Ectodermal cell (in vitro differentiated cells): ENCODE results near the gene GALNT2.

ENCODE experiments used
- H3K27ac ChIP-seq: 2 replicates; pipeline ENCODE4 v1.7.0; 2013; ENCODE audit warnings: mild to moderate bottlenecking, low read depth, low read length; ENCODE audit not compliant: insufficient read depth, poor library complexity, severe bottlenecking
- H3K27me3 ChIP-seq: 2 replicates; pipeline ENCODE4 v1.7.0; 2013; ENCODE audit warnings: mild to moderate bottlenecking, low read length; ENCODE audit not compliant: insufficient read depth, control insufficient read depth, poor library complexity, severe bottlenecking
- H3K36me3 ChIP-seq: one replicate; pipeline ENCODE4 v1.7.0; 2013; ENCODE audit warnings: low read length; ENCODE audit not compliant: control insufficient read depth, insufficient read depth
- H3K4me1 ChIP-seq: one replicate; pipeline ENCODE4 v1.7.0; 2013; ENCODE audit warnings: low read length; ENCODE audit not compliant: control insufficient read depth, insufficient read depth
- H3K4me3 ChIP-seq: 2 replicates; pipeline ENCODE4 v1.7.0; 2013; ENCODE audit warnings: low read depth, low read length, control low read depth; ENCODE audit not compliant: insufficient read depth
- H3K9me3 ChIP-seq: 2 replicates; pipeline ENCODE4 v1.7.0; 2013; ENCODE audit warnings: mild to moderate bottlenecking, low read length, moderate library complexity; ENCODE audit not compliant: control insufficient read depth
- WGBS, 2 experiments: methylation state at CpG; one replicate each; pipeline ENCODE4 v1.1.7; 2013; ENCODE audit warnings: missing lambda C conversion rate in 2 of 2; 5-methylcytosine and 5-hydroxymethylcytosine counted together

Gene GALNT2

DNA sequence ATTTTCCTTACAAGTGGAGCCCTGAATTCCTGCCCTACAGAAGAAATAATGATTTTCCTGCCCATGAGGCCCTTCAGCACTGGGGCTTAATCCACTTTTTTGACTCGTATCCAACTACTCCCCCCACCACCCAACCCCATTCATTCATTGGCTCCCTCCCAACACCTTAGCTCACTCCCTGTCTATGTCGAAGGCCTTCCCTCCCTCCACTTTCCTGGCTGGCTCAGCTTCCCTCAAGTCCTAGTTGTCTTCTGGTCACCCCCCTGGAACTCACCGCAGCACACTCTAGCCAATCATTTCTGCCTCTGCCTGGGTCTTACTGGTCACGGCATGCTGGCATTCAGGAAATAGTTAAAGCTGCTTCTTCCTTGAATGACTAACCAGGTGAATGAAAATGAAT, 240.2 kb downstream of the GALNT2 start:
- Histone ChIP-seq H3K27me3 (no peaks in the 10 kb centered on the region), H3K4me3 (no peak overlapping the region), H3K4me1 (peaks cover 4% of the 10 kb centered on the region), H3K27ac (no peak overlapping the region), H3K9me3 (no peaks in the 10 kb centered on the region), H3K36me3 (no peaks in the 10 kb centered on the region)
- 66 to 72% methylated on average over 4 of the region's 4 CpGs for WGBS, 2 experiments

DNA sequence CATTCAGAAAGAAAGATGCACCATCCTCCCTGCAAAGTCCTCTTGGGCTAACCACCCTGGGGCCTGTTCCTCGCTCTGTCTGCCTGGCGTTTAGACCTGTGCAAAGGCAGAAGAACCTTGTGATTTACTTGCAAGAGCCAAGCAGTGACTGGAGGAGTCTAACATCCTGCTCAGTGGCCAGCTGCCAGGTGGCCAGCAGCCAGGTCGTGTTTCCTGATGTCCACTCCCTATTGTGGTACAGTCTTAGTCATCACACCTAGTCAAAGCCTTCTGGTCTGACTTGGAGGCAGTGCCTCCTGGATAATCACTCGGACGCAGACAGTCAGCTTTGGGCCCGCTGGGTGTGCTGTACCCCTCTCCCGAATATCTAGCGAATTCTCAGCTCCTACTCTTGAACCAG, 241.0 kb downstream of the GALNT2 start:
- 91 to 93% methylated on average over 8 of the region's 8 CpGs for WGBS, 2 experiments
- H3K27me3 ChIP-seq = no peaks in the 10 kb centered on the region
- no peak overlapping the region for H3K4me3 ChIP-seq
- no peaks in the 10 kb centered on the region for H3K9me3 ChIP-seq
- no peak overlapping the region for H3K27ac ChIP-seq
- H3K36me3 ChIP-seq = no peaks in the 10 kb centered on the region
- peaks cover 4% of the 10 kb centered on the region for H3K4me1 ChIP-seq

DNA sequence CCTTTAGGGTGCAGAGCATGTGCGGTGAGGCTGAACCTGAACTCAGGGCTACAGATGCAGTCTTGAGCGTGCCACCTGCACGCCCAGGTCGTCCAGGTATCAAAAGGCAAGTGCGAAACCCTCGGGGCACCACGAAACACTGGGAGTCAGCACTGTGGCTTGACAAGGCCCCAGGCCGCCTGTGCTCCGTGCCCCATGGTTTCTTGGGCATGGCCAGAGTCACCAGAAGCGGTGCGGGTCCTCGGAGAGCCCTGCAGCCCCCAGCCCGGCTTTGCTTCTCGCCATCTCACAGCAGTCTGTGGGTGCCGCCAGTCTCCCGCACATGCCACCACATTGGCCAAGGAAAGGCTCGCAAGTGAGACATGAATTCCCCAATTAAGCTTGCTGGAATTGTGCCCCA, 241.8 kb downstream of the GALNT2 start:
- WGBS, 2 experiments = 94 to 97% methylated on average over 17 of the region's 17 CpGs
- no peaks in the 10 kb centered on the region for H3K27me3 ChIP-seq

GRCh38 chr1:230309646-230310177, 242.7 kb downstream of the GALNT2 start:
- WGBS, 2 experiments = 90 to 92% methylated on average over 15 of the region's 15 CpGs
- peaks cover 4% of the 10 kb centered on the region for H3K4me1 ChIP-seq
- H3K9me3 ChIP-seq = no peaks in the 10 kb centered on the region
- H3K27me3 ChIP-seq = no peaks in the 10 kb centered on the region
- H3K4me3 ChIP-seq = no peak overlapping the region
- no peaks in the 10 kb centered on the region for H3K36me3 ChIP-seq
- no peak overlapping the region for H3K27ac ChIP-seq

More for the DNA sequence above, 241.8 kb downstream of the GALNT2 start:
- H3K4me1 ChIP-seq = peaks cover 4% of the 10 kb centered on the region
- H3K9me3 ChIP-seq = no peaks in the 10 kb centered on the region
- H3K4me3 ChIP-seq = no peak overlapping the region
- H3K36me3 ChIP-seq = no peaks in the 10 kb centered on the region
- no peak overlapping the region for H3K27ac ChIP-seq

DNA sequence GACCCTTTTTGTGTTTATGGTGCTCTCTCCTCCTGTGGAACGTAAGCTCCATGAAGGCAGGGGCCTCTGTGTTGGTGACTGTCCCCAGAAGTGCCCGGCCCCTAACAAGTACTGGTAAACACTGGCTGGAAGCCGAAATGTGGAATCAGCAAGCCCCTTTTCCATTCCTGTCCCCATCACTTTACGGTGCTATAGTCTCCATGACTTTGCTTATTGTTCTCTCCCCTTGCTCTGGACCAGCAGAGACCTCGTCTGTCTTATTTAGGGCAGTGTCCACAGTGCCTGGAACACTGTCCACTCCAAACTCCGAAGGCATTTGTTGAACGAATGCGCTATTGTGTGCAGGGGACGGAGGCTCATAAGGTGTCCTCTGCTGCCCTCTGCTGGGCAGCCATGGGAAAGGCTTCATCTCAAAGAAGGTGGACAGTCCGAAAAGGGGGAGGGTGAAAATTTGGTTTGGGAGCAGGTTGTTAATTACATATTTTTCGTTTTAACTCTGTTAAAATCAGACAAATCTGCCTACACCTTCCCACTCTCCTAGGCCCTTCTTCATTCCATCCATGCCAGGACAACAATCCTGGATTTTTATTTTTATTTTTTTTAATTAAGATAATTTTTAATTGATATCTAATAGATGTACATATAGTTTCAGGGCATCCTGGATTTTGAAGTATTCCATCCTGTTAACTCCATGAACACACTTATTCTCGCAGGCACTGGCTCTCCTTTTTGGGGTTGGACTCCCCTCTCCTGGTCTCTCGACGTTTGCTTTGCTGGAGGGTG, 243.5 kb downstream of the GALNT2 start:
- WGBS, 2 experiments = 42 to 46% methylated on average over 13 of the region's 14 CpGs
- peaks cover 4% of the 10 kb centered on the region for H3K4me1 ChIP-seq
- no peaks in the 10 kb centered on the region for H3K9me3 ChIP-seq
- no peaks in the 10 kb centered on the region for H3K27me3 ChIP-seq
- H3K36me3 ChIP-seq = no peaks in the 10 kb centered on the region
- no peak overlapping the region for H3K27ac ChIP-seq
- no peak overlapping the region for H3K4me3 ChIP-seq

- Histone ChIP-seq H3K27ac (no peak overlapping the region), H3K4me1 (peaks cover 4% of the 10 kb centered on the region), H3K36me3 (no peaks in the 10 kb centered on the region), H3K9me3 (no peaks in the 10 kb centered on the region), H3K27me3 (no peaks in the 10 kb centered on the region), H3K4me3 (no peak overlapping the region)
- WGBS, 2 experiments = 76 to 84% methylated on average over 3 of the region's 3 CpGs
These were observed 245.6 kb downstream of the GALNT2 start for GRCh38 chr1:230312676-230313075.

- no peak overlapping the region for H3K4me3 ChIP-seq
- H3K27me3 ChIP-seq = no peaks in the 10 kb centered on the region
- H3K4me1 ChIP-seq = no peaks in the 10 kb centered on the region
- no peaks in the 10 kb centered on the region for H3K36me3 ChIP-seq
- no peak overlapping the region for H3K27ac ChIP-seq
- WGBS, 2 experiments = 86 to 91% methylated on average over 12 of the region's 12 CpGs
- no peaks in the 10 kb centered on the region for H3K9me3 ChIP-seq
These were observed 246.6 kb downstream of the GALNT2 start for GRCh38 chr1:230313453-230314141.

GRCh38 chr1:230314142-230314470, 247.1 kb downstream of the GALNT2 start:
- Histone ChIP-seq H3K4me3 (no peak overlapping the region), H3K9me3 (no peaks in the 10 kb centered on the region), H3K27me3 (no peaks in the 10 kb centered on the region), H3K36me3 (no peaks in the 10 kb centered on the region), H3K27ac (no peak overlapping the region), H3K4me1 (no peaks in the 10 kb centered on the region)
- WGBS, 2 experiments = 88 to 96% methylated on average over 8 of the region's 8 CpGs

GRCh38 chr1:230315099-230315498, 248.1 kb downstream of the GALNT2 start:
- Histone ChIP-seq H3K9me3 (no peaks in the 10 kb centered on the region), H3K27ac (no peak overlapping the region), H3K4me1 (no peaks in the 10 kb centered on the region), H3K36me3 (no peaks in the 10 kb centered on the region), H3K27me3 (no peaks in the 10 kb centered on the region), H3K4me3 (no peak overlapping the region)
- WGBS, 2 experiments = 89 to 91% methylated on average over 6 of the region's 6 CpGs

- Histone ChIP-seq H3K9me3 (no peaks in the 10 kb centered on the region), H3K27ac (no peak overlapping the region), H3K4me1 (no peaks in the 10 kb centered on the region), H3K36me3 (no peaks in the 10 kb centered on the region), H3K4me3 (no peak overlapping the region), H3K27me3 (no peaks in the 10 kb centered on the region)
- WGBS, 2 experiments = 91 to 94% methylated on average over 23 of the region's 23 CpGs
These were observed 250.1 kb downstream of the GALNT2 start for GRCh38 chr1:230316864-230317745.
